ENCODE results near the gene TANK. TPM values are rescaled to one million over a fixed set of nuclear protein-coding genes. Genes with fewer than 3 reads are reported as not detected.
"Not testable (repeated sequence)": the region's sequence is repeated elsewhere in the genome, so short reads cannot be mapped to it uniquely, and the experiment has no call there.

TANK gene
- total RNA-seq, 4 donors from 2014 or later = 63.8 to 97.7 (median 88.8) TPM

DNA sequence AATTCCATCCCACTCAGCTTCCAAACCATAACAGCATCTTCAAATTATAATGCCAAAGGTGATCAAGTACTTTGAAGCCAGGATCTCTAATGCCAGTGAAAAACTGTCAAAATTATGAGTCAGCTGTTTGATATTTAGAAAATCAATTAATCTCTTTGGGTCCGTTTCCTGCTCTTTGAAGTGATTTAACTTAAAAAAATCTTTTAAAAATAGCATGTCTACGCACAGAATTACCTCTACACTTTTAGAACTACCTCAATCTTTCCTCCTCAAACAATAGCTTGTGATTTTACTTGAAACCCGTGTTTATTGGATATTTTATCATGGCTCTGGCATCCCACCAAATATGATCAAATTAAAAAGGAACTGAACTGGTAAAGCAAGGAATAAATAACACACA lies 31.3 kb upstream of the TANK start:
- H3K4me3 ChIP-seq = no peak overlapping the region
- no peaks in the 10 kb centered on the region for H3K27me3 ChIP-seq
- H3K9me3 ChIP-seq = no peaks in the 10 kb centered on the region
- no peak for DNase-seq
- H3K27ac ChIP-seq = no peak overlapping the region
- H3K4me1 ChIP-seq = peaks cover 0 to under 1% (median 0%) of the 10 kb centered on the region in 4 donors
- no peak for TF ChIP-seq POLR2A (IDR thresholded peaks at IDR 0.05)
- TF ChIP-seq, protein P1, sequence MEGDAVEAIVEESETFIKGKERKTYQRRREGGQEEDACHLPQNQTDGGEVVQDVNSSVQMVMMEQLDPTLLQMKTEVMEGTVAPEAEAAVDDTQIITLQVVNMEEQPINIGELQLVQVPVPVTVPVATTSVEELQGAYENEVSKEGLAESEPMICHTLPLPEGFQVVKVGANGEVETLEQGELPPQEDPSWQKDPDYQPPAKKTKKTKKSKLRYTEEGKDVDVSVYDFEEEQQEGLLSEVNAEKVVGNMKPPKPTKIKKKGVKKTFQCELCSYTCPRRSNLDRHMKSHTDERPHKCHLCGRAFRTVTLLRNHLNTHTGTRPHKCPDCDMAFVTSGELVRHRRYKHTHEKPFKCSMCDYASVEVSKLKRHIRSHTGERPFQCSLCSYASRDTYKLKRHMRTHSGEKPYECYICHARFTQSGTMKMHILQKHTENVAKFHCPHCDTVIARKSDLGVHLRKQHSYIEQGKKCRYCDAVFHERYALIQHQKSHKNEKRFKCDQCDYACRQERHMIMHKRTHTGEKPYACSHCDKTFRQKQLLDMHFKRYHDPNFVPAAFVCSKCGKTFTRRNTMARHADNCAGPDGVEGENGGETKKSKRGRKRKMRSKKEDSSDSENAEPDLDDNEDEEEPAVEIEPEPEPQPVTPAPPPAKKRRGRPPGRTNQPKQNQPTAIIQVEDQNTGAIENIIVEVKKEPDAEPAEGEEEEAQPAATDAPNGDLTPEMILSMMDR (IDR thresholded peaks at IDR 0.05) = no peak
- H3K36me3 ChIP-seq = no peaks in the 10 kb centered on the region

DNA sequence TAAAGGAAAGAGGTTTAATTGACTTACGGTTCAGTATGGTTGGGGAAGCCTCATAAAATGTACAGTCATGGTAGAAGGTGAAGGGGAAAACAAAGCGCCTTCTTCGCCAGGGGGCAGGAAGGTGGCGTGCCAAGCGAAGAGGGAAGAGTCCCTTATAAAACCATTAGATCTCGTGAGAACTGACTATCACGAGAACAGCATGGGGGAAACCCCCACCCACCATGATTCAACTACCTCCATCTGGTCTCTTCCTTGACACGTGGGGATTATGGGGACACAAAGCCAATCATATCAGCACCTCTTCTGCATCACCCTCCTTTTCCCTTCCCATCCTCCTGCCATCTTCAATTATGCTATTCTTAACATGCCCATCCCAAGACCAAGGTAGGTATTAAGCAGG lies 29.9 kb upstream of the TANK start:
- TF ChIP-seq, protein P1 (IDR thresholded peaks at IDR 0.05) = no peak
- no peak for TF ChIP-seq POLR2A (IDR thresholded peaks at IDR 0.05)
- Histone ChIP-seq H3K36me3 (no peaks in the 10 kb centered on the region), H3K27me3 (no peaks in the 10 kb centered on the region), H3K4me3 (no peak overlapping the region), H3K9me3 (no peaks in the 10 kb centered on the region), H3K4me1 (no peaks in the 10 kb centered on the region), H3K27ac (no peak overlapping the region)
- no peak for DNase-seq

DNA sequence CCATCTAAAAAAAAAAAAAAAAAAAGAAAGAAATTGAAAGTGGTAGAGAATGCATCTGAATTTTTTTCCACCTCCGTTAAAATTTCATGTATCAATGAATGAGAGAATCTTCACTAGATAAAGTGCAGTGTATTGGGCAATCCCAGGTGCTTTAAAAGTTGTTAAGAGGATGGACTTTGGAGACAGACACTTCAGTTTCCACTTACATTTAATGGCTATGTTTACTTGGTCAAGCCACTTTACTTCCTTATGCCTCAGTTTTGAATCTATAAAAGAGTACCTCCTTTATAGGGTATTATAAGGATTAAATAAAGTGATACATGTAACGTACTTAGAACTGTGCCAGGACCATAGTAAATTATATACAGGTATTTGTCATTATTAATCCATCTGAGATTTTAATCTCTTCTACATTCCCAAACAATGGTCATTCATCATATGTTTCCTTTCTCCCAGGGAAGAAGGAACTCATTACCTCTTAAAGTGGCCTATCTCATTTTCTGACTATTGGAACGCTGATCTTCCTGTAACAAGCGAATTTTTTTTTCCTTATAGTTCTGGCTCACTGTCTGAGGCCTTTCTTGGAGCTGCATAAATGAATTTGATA lies 29.1 kb upstream of the TANK start:
- Histone ChIP-seq H3K9me3 (no peaks in the 10 kb centered on the region), H3K27me3 (no peaks in the 10 kb centered on the region), H3K27ac (no peak overlapping the region), H3K4me1 (no peaks in the 10 kb centered on the region), H3K36me3 (no peaks in the 10 kb centered on the region), H3K4me3 (no peak overlapping the region)
- no peak for DNase-seq
- TF ChIP-seq, protein P1 (IDR thresholded peaks at IDR 0.05) = no peak
- no peak for TF ChIP-seq POLR2A (IDR thresholded peaks at IDR 0.05)

DNA sequence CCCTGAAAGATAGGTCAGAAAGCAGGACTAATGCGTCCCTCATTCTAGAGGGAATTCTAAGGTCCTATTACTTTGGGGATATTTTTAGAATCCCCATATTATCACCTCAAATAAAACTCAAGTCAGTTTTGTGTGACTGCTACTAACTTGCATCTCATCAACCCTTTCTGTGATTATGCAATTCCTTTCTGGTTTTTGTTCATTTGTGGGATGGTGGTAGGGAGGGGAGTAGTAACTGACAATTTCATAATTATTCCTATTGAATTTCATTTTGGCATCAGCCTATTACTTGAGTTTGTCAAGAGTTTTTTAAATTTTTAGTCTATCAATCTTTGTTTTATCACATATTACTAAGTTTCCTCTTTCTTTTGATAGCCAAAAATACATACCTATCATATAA lies 28.4 kb upstream of the TANK start:
- no peaks in the 10 kb centered on the region for H3K27me3 ChIP-seq
- TF ChIP-seq POLR2A (IDR thresholded peaks at IDR 0.05) = no peak
- TF ChIP-seq, protein P1 (IDR thresholded peaks at IDR 0.05) = no peak
- no peaks in the 10 kb centered on the region for H3K4me1 ChIP-seq
- H3K36me3 ChIP-seq = no peaks in the 10 kb centered on the region
- DNase-seq = no peak
- H3K9me3 ChIP-seq = no peaks in the 10 kb centered on the region
- no peak overlapping the region for H3K27ac ChIP-seq
- no peak overlapping the region for H3K4me3 ChIP-seq

DNA sequence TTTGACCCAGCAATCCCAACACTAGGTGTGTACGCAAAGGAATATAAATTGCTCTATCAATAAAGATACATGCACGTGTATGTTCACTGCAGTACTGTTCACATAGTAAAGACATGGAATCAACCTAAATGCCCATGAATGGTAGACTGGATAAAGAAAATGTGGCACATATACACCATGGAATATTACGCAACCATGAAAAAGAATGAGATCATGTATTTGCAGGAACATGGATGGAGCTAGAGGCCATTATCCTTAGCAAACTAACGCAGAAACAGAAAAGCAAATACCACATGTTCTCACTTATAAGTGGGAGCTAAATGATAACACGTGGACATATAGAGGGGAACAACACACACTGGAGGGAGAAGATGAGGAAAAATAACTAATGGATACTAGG lies 27.8 kb upstream of the TANK start:
- not testable (repeated sequence) for H3K27me3 ChIP-seq, H3K4me1 ChIP-seq, H3K9me3 ChIP-seq, H3K36me3 ChIP-seq, H3K4me3 ChIP-seq, H3K27ac ChIP-seq, DNase-seq

DNA sequence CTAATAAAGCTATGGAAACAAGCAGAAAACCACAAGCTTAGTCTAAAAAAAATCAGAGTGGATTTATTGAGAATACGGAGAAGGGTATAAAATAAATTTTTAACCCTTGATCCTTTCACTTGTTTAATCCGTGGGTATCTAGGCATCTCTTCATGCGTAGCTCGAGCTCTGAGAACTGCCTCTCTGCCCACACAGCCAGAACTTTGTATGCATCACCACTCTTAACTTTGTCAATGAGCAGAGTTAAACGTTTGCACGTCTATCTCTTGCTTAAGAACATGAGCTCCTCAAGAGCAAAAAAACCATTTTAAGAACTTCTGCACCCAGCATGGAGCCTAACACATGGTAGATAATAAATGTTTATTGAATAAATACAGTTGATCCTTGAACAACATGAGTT lies 26.9 kb upstream of the TANK start:
- DNase-seq = no peak
- TF ChIP-seq POLR2A (IDR thresholded peaks at IDR 0.05) = no peak
- TF ChIP-seq, protein P1 (IDR thresholded peaks at IDR 0.05) = no peak
- Histone ChIP-seq H3K27ac (no peak overlapping the region), H3K9me3 (no peaks in the 10 kb centered on the region), H3K4me1 (no peaks in the 10 kb centered on the region), H3K27me3 (no peaks in the 10 kb centered on the region), H3K4me3 (no peak overlapping the region), H3K36me3 (no peaks in the 10 kb centered on the region)

Measured in Peyer's patch (tissue), 4 donors.